HEK293 (cell line): ENCODE measurements around the gene ROR2.

Source experiments
- CTCF ChIP-seq: fragments of 450-650 bp; formaldehyde crosslinking; IDR thresholded peaks from 2 replicates; pipeline ENCODE4 v1.5.1; 2016; ENCODE audit warnings: missing biosample characterization, missing genetic modification characterization
- GLIS1 ChIP-seq: fragments of 450-650 bp; formaldehyde crosslinking; IDR thresholded peaks from 2 replicates; pipeline ENCODE4 v1.5.1; 2016; ENCODE audit warnings: missing biosample characterization, missing genetic modification characterization
- HOXA7 ChIP-seq: sonication (generic); formaldehyde crosslinking; IDR thresholded peaks from 2 replicates; pipeline ENCODE4 v1.8.1; 2022; ENCODE audit warnings: missing genetic modification reagents, borderline replicate concordance
- PRDM10 ChIP-seq: fragments of 450-650 bp; formaldehyde crosslinking; IDR thresholded peaks from 2 replicates; pipeline ENCODE4 v1.5.1; 2016; ENCODE audit warnings: missing biosample characterization, missing genetic modification characterization
- ZBTB1 ChIP-seq: fragments of 450-650 bp; formaldehyde crosslinking; IDR thresholded peaks from 2 replicates; pipeline ENCODE4 v1.5.1; 2016; ENCODE audit warnings: missing biosample characterization, missing genetic modification characterization
- ZBTB17 ChIP-seq: fragments of 450-650 bp; formaldehyde crosslinking; IDR thresholded peaks from 2 replicates; pipeline ENCODE4 v1.5.1; 2016; ENCODE audit warnings: missing biosample characterization, missing genetic modification characterization
- ZNF18 ChIP-seq: fragments of 450-650 bp; formaldehyde crosslinking; IDR thresholded peaks from 2 replicates; pipeline ENCODE4 v1.5.1; 2016; ENCODE audit warnings: missing biosample characterization, missing genetic modification characterization
- ZNF335 ChIP-seq: fragments of 450-650 bp; formaldehyde crosslinking; conservative IDR thresholded peaks from 2 replicates; pipeline ENCODE4 v1.5.1; 2016; ENCODE audit warnings: missing biosample characterization, missing genetic modification characterization
- ZNF404 ChIP-seq: fragments of 450-650 bp; formaldehyde crosslinking; IDR thresholded peaks from 2 replicates; pipeline ENCODE4 v1.5.1; 2017; ENCODE audit warnings: missing biosample characterization, missing genetic modification characterization
- ZNF488 ChIP-seq: fragments of 450-650 bp; formaldehyde crosslinking; IDR thresholded peaks from 2 replicates; pipeline ENCODE4 v1.5.1; 2016; ENCODE audit warnings: missing biosample characterization, missing genetic modification characterization

GRCh38 chr9:91571036-91571435, 379.0 kb downstream of the ROR2 start:
- TF ChIP-seq GLIS1 (no peak), ZNF404 (tag by site-specific recombination) (no peak), HOXA7 (CRISPR knock-in tag) (no peak), CTCF (tag by site-specific recombination) (no peak), ZNF488 (tag by site-specific recombination) (no peak), ZBTB17 (tag by site-specific recombination) (no peak), ZBTB1 (tag by site-specific recombination) (no peak), ZNF18 (no peak), PRDM10 (no peak), ZNF335 (tag by site-specific recombination) (no peak)
